ENCODE data around the gene BPIFB4.

The BPIFB4 gene

GRCh38 chr20:33079259-33079658 lies at the start of gene BPIFB4:
Gene BPIFB4 (plus strand): TSS chr20:33079643. CDS start chr20:33081527, 1,884 bp downstream.
- H3K27me3 ChIP-seq (ENCODE audit: insufficient read depth, low read length), result no peaks in the 10 kb centered on the region
- H3K36me3 ChIP-seq (ENCODE audit: insufficient read depth, low read depth, low read length), result no peaks in the 10 kb centered on the region
- no peaks in the 10 kb centered on the region for H3K9me3 ChIP-seq (ENCODE audit: insufficient read depth, low read depth, low read length)
- no peak within 1 kb of the TSS for H3K27ac ChIP-seq (ENCODE audit: low read length)
- H3K9ac ChIP-seq (ENCODE audit: low read depth, low read length), result no peak within 1 kb of the TSS
- no peak within 1 kb of the TSS for H3K4me3 ChIP-seq (ENCODE audit: low read length)
- H3K4me1 ChIP-seq (ENCODE audit: insufficient read depth, low read length), result no peaks in the 10 kb centered on the region

- H3K27ac ChIP-seq (ENCODE audit: low read length), result no peak overlapping the region
- H3K9me3 ChIP-seq (ENCODE audit: insufficient read depth, low read depth, low read length), result no peaks in the 10 kb centered on the region
- no peaks in the 10 kb centered on the region for H3K4me1 ChIP-seq (ENCODE audit: insufficient read depth, low read length)
- no peak overlapping the region for H3K4me3 ChIP-seq (ENCODE audit: low read length)
- H3K27me3 ChIP-seq (ENCODE audit: insufficient read depth, low read length), result no peaks in the 10 kb centered on the region
- no peaks in the 10 kb centered on the region for H3K36me3 ChIP-seq (ENCODE audit: insufficient read depth, low read depth, low read length)
- no peak overlapping the region for H3K9ac ChIP-seq (ENCODE audit: low read depth, low read length)
Measured at GRCh38 chr20:33030076-33030475, 49.4 kb upstream of the BPIFB4 start.

- Histone ChIP-seq H3K4me1 (ENCODE audit: insufficient read depth, low read length) (no peaks in the 10 kb centered on the region), H3K36me3 (ENCODE audit: insufficient read depth, low read depth, low read length) (no peaks in the 10 kb centered on the region), H3K27me3 (ENCODE audit: insufficient read depth, low read length) (no peaks in the 10 kb centered on the region; the same call in 1 of the 2 replicates), H3K9me3 (ENCODE audit: insufficient read depth, low read depth, low read length) (no peaks in the 10 kb centered on the region), H3K4me3 (ENCODE audit: low read length) (no peak overlapping the region), H3K27ac (ENCODE audit: low read length) (no peak overlapping the region), H3K9ac (ENCODE audit: low read depth, low read length) (no peak overlapping the region)
Measured at GRCh38 chr20:33030569-33030968, 48.9 kb upstream of the BPIFB4 start.

GRCh38 chr20:33031531-33031930 lies 47.9 kb upstream of the BPIFB4 start, which contains the start of gene BPIFB6:
Gene BPIFB6 (plus strand): TSS chr20:33031648. CDS start chr20:33031648, 0 bp downstream.
- Histone ChIP-seq H3K9me3 (ENCODE audit: insufficient read depth, low read depth, low read length) (no peaks in the 10 kb centered on the region), H3K9ac (ENCODE audit: low read depth, low read length) (no peak within 1 kb of the TSS), H3K4me1 (ENCODE audit: insufficient read depth, low read length) (no peaks in the 10 kb centered on the region), H3K36me3 (ENCODE audit: insufficient read depth, low read depth, low read length) (no peaks in the 10 kb centered on the region), H3K27ac (ENCODE audit: low read length) (no peak within 1 kb of the TSS), H3K27me3 (ENCODE audit: insufficient read depth, low read length) (no peaks in the 10 kb centered on the region; the same call in 1 of the 2 replicates), H3K4me3 (ENCODE audit: low read length) (no peak within 1 kb of the TSS)

GRCh38 chr20:33032555-33032954 lies 46.9 kb upstream of the BPIFB4 start:
- Histone ChIP-seq H3K36me3 (ENCODE audit: insufficient read depth, low read depth, low read length) (no peaks in the 10 kb centered on the region), H3K4me3 (ENCODE audit: low read length) (no peak overlapping the region), H3K27ac (ENCODE audit: low read length) (no peak overlapping the region), H3K4me1 (ENCODE audit: insufficient read depth, low read length) (no peaks in the 10 kb centered on the region), H3K9ac (ENCODE audit: low read depth, low read length) (no peak overlapping the region), H3K27me3 (ENCODE audit: insufficient read depth, low read length) (no peaks in the 10 kb centered on the region; the same call in 1 of the 2 replicates), H3K9me3 (ENCODE audit: insufficient read depth, low read depth, low read length) (no peaks in the 10 kb centered on the region)

- no peak overlapping the region for H3K27ac ChIP-seq (ENCODE audit: low read length)
- no peaks in the 10 kb centered on the region for H3K36me3 ChIP-seq (ENCODE audit: insufficient read depth, low read depth, low read length)
- no peak overlapping the region for H3K9ac ChIP-seq (ENCODE audit: low read depth, low read length)
- peaks cover 8% of the 10 kb centered on the region for H3K27me3 ChIP-seq (ENCODE audit: insufficient read depth, low read length)
- no peaks in the 10 kb centered on the region for H3K4me1 ChIP-seq (ENCODE audit: insufficient read depth, low read length)
- no peaks in the 10 kb centered on the region for H3K9me3 ChIP-seq (ENCODE audit: insufficient read depth, low read depth, low read length)
- no peak overlapping the region for H3K4me3 ChIP-seq (ENCODE audit: low read length)
Measured at GRCh38 chr20:33033381-33033780, 46.1 kb upstream of the BPIFB4 start.

- H3K4me1 ChIP-seq (ENCODE audit: insufficient read depth, low read length), result no peaks in the 10 kb centered on the region
- peaks cover 9% of the 10 kb centered on the region for H3K27me3 ChIP-seq (ENCODE audit: insufficient read depth, low read length)
- no peaks in the 10 kb centered on the region for H3K36me3 ChIP-seq (ENCODE audit: insufficient read depth, low read depth, low read length)
- no peak overlapping the region for H3K9ac ChIP-seq (ENCODE audit: low read depth, low read length)
- H3K4me3 ChIP-seq (ENCODE audit: low read length), result no peak overlapping the region
- no peak overlapping the region for H3K27ac ChIP-seq (ENCODE audit: low read length)
- H3K9me3 ChIP-seq (ENCODE audit: insufficient read depth, low read depth, low read length), result no peaks in the 10 kb centered on the region
Measured at GRCh38 chr20:33034115-33034514, 45.3 kb upstream of the BPIFB4 start.

- no peaks in the 10 kb centered on the region for H3K9me3 ChIP-seq (ENCODE audit: insufficient read depth, low read depth, low read length)
Measured at GRCh38 chr20:33034901-33035492, 44.4 kb upstream of the BPIFB4 start.

GRCh38 chr20:33037456-33037855 lies 42.0 kb upstream of the BPIFB4 start:
- H3K4me3 ChIP-seq (ENCODE audit: low read length), result no peak overlapping the region
- H3K4me1 ChIP-seq (ENCODE audit: insufficient read depth, low read length), result no peaks in the 10 kb centered on the region
- no peak overlapping the region for H3K9ac ChIP-seq (ENCODE audit: low read depth, low read length)
- H3K36me3 ChIP-seq (ENCODE audit: insufficient read depth, low read depth, low read length), result no peaks in the 10 kb centered on the region
- no peak overlapping the region for H3K27ac ChIP-seq (ENCODE audit: low read length)
- H3K27me3 ChIP-seq (ENCODE audit: insufficient read depth, low read length), result peaks cover 9% of the 10 kb centered on the region
- no peaks in the 10 kb centered on the region for H3K9me3 ChIP-seq (ENCODE audit: insufficient read depth, low read depth, low read length)

More at GRCh38 chr20:33034901-33035492, 44.4 kb upstream of the BPIFB4 start:
- H3K4me3 ChIP-seq (ENCODE audit: low read length), result no peak overlapping the region
- H3K9ac ChIP-seq (ENCODE audit: low read depth, low read length), result no peak overlapping the region
- H3K4me1 ChIP-seq (ENCODE audit: insufficient read depth, low read length), result no peaks in the 10 kb centered on the region
- peaks cover 9% of the 10 kb centered on the region for H3K27me3 ChIP-seq (ENCODE audit: insufficient read depth, low read length)
- H3K27ac ChIP-seq (ENCODE audit: low read length), result no peak overlapping the region
- no peaks in the 10 kb centered on the region for H3K36me3 ChIP-seq (ENCODE audit: insufficient read depth, low read depth, low read length)

- Histone ChIP-seq H3K36me3 (ENCODE audit: insufficient read depth, low read depth, low read length) (no peaks in the 10 kb centered on the region), H3K27me3 (ENCODE audit: insufficient read depth, low read length) (peaks cover 9% of the 10 kb centered on the region), H3K9ac (ENCODE audit: low read depth, low read length) (no peak overlapping the region)
Measured at GRCh38 chr20:33038243-33038642, 41.2 kb upstream of the BPIFB4 start.

GRCh38 chr20:33042430-33042829 lies 37.0 kb upstream of the BPIFB4 start:
- Histone ChIP-seq H3K36me3 (ENCODE audit: insufficient read depth, low read depth, low read length) (no peaks in the 10 kb centered on the region), H3K9me3 (ENCODE audit: insufficient read depth, low read depth, low read length) (peaks cover 7% of the 10 kb centered on the region; the same call in 1 of the 2 replicates), H3K27ac (ENCODE audit: low read length) (no peak overlapping the region), H3K27me3 (ENCODE audit: insufficient read depth, low read length) (peaks cover 9% of the 10 kb centered on the region), H3K4me1 (ENCODE audit: insufficient read depth, low read length) (no peaks in the 10 kb centered on the region), H3K4me3 (ENCODE audit: low read length) (no peak overlapping the region), H3K9ac (ENCODE audit: low read depth, low read length) (no peak overlapping the region)

More at GRCh38 chr20:33038243-33038642, 41.2 kb upstream of the BPIFB4 start:
- no peaks in the 10 kb centered on the region for H3K9me3 ChIP-seq (ENCODE audit: insufficient read depth, low read depth, low read length)
- no peak overlapping the region for H3K27ac ChIP-seq (ENCODE audit: low read length)
- no peak overlapping the region for H3K4me3 ChIP-seq (ENCODE audit: low read length)
- no peaks in the 10 kb centered on the region for H3K4me1 ChIP-seq (ENCODE audit: insufficient read depth, low read length)

- peaks cover 3% of the 10 kb centered on the region for H3K27me3 ChIP-seq (ENCODE audit: insufficient read depth, low read length)
- H3K9ac ChIP-seq (ENCODE audit: low read depth, low read length), result no peak overlapping the region
- no peaks in the 10 kb centered on the region for H3K4me1 ChIP-seq (ENCODE audit: insufficient read depth, low read length)
- no peak overlapping the region for H3K27ac ChIP-seq (ENCODE audit: low read length)
- no peaks in the 10 kb centered on the region for H3K36me3 ChIP-seq (ENCODE audit: insufficient read depth, low read depth, low read length)
- no peak overlapping the region for H3K4me3 ChIP-seq (ENCODE audit: low read length)
- H3K9me3 ChIP-seq (ENCODE audit: insufficient read depth, low read depth, low read length), result peaks cover 7% of the 10 kb centered on the region; the same call in 1 of the 2 replicates
Measured at GRCh38 chr20:33042983-33043730, 36.3 kb upstream of the BPIFB4 start.

Measured in iPS-20b (cell line).